Ovary (tissue), 9 donors: Measurements from ENCODE around the gene DPM1. TPM values are rescaled to one million over a fixed set of nuclear protein-coding genes. Genes with fewer than 3 reads are reported as not detected.

Source experiments
- DNase-seq, 5 donors: peaks; one replicate each; pipeline ENCODE4 v3.0.0-alpha.2; 2019 to 2020
- H3K27ac ChIP-seq, 2 donors: fragments of 200-600 bp; one replicate each; pipeline versions ENCODE4 v1.5.1 to v1.8.0; 2019 to 2022
- H3K27me3 ChIP-seq: fragments of 200-600 bp; one replicate; pipeline ENCODE4 v1.8.0; 2022
- H3K36me3 ChIP-seq: fragments of 200-600 bp; sonication (generic); one replicate; pipeline ENCODE4 v1.5.1; 2019
- H3K4me1 ChIP-seq: one replicate; pipeline ENCODE4 v1.8.1; 2013; ENCODE audit warnings: mild to moderate bottlenecking, moderate library complexity; ENCODE audit not compliant: insufficient read depth
- H3K4me3 ChIP-seq: fragments of 200-600 bp; sonication (generic); one replicate; pipeline ENCODE4 v1.5.1; 2017
- H3K9me3 ChIP-seq, 2 donors: fragments of 200-600 bp in 1 of 2; sonication (generic) in 1 of 2; one replicate each; pipeline versions ENCODE4 v1.5.1 to v1.8.1; 2013 to 2019; ENCODE audit warnings: mild to moderate bottlenecking in 1 of 2, moderate library complexity in 1 of 2
- EP300 ChIP-seq: sonication (generic); formaldehyde crosslinking; IDR thresholded peaks from one replicate; pipeline ENCODE4 v1.6.1; 2017; ENCODE audit warnings: antibody characterized with exemption
- POLR2A ChIP-seq: fragments of 450-650 bp; IDR thresholded peaks from one replicate; pipeline ENCODE4 v1.6.1; 2017; ENCODE audit warnings: antibody characterized with exemption, mild to moderate bottlenecking, moderate library complexity
- WGBS, 3 donors: extraction: QIAGEN DNeasy Blood & Tissue Kit in 1 of 3; methylation state at CpG; one replicate each; pipeline versions ENCODE4 v1.1.5 to v1.1.7; 2013 to 2017; 5-methylcytosine and 5-hydroxymethylcytosine counted together
- intact Hi-C, 4 donors: fragments of 100-400 bp; cut with DNase I; formaldehyde crosslinking; loops; one replicate each; pipeline versions ENCODE4 v1.11.0 to v1.15.1; 2022 to 2023
- polyA plus RNA-seq, 2 donors: library from polyadenylated mRNA; stranded (reverse); fragments of 200-250 nt in 1 of 2; fragments of 350-450 nt in 1 of 2; fragmentation: Illumina TruSeq in 1 of 2; extraction: RNeasy Lipid Tissue Mini Kit (QIAGEN cat#74804) in 1 of 2; gene quantifications; one replicate each; pipeline ENCODE4 v1.2.3, GENCODE V29; 2013 to 2014
- total RNA-seq, 7 donors: library from RNA; depleted of rRNA in 2 of 7; stranded (reverse); fragments of >200 nt in 2 of 7; fragmentation: NEBNext Ultra II Directional in 3 of 7; extraction: Animal tissue kit (Norgen Biotek cat#: 25700) in 3 of 7; gene quantifications; one replicate each; pipeline versions ENCODE4 v1.1.0 to v1.2.4, GENCODE V29; 2016 to 2023
- TF ChIP-seq, protein P1 (sequence below), 3 donors: fragments of 450-650 bp in 2 of 3; fragments of 200-600 bp in 1 of 3; IDR thresholded peaks; one replicate each; pipeline versions ENCODE4 v1.5.1 to v1.8.0; 2016 to 2022; ENCODE audit warnings: antibody characterized with exemption in 3 of 3, mild to moderate bottlenecking in 1 of 3
- donor health status: DM: no; HTN: no; CAD: no; lungs with moderate emphysema.
- donor health status: DM: no; HTN: no; CAD: no.
- donor health status: Bipolar disorder and iron deficiency.
- donor health status: DM: yes; HTN: yes; CAD: no.
- donor health status: DM: no; HTN: no; CAD: no.
- donor health status: DM: yes; HTN: yes; CAD: no.

Gene DPM1
- total and polyA plus RNA-seq, 9 donors: 31.1 to 53.8 (median 38.1) TPM

DNA sequence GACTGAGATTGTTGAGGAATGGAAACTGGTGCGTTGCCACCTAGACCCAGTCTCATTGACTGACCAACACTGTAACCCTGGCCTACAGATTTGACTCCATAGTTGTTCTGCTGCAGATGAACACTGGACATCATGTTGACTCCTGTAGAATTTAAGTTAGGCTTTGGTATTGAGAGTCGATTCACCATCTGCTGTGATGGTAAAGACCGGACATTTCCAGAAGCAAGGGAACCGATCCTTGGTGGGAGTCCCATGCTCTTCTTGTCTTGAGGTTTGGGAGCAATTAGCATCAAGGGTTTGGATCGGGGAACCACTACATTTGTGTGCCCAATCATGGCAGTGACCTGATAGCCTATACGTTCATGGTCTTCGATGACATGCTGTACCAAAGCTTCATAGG is 64.7 kb downstream of the DPM1 start:
- no peaks in the 10 kb centered on the region for H3K27me3 ChIP-seq
- no peak for DNase-seq
- no peak overlapping the region for H3K4me3 ChIP-seq
- no peak for TF ChIP-seq POLR2A
- TF ChIP-seq, protein P1, sequence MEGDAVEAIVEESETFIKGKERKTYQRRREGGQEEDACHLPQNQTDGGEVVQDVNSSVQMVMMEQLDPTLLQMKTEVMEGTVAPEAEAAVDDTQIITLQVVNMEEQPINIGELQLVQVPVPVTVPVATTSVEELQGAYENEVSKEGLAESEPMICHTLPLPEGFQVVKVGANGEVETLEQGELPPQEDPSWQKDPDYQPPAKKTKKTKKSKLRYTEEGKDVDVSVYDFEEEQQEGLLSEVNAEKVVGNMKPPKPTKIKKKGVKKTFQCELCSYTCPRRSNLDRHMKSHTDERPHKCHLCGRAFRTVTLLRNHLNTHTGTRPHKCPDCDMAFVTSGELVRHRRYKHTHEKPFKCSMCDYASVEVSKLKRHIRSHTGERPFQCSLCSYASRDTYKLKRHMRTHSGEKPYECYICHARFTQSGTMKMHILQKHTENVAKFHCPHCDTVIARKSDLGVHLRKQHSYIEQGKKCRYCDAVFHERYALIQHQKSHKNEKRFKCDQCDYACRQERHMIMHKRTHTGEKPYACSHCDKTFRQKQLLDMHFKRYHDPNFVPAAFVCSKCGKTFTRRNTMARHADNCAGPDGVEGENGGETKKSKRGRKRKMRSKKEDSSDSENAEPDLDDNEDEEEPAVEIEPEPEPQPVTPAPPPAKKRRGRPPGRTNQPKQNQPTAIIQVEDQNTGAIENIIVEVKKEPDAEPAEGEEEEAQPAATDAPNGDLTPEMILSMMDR (IDR thresholded peaks at IDR 0.05): no peak
- TF ChIP-seq EP300: no peak
- 95 to 98% (median 96%) methylated on average over 7 of the region's 7 CpGs for WGBS, 3 donors
- H3K36me3 ChIP-seq: no peaks in the 10 kb centered on the region
- intact Hi-C loops: no loop called here
- H3K4me1 ChIP-seq: no peaks in the 10 kb centered on the region
- no peaks in the 10 kb centered on the region for H3K9me3 ChIP-seq
- no peak overlapping the region for H3K27ac ChIP-seq

DNA sequence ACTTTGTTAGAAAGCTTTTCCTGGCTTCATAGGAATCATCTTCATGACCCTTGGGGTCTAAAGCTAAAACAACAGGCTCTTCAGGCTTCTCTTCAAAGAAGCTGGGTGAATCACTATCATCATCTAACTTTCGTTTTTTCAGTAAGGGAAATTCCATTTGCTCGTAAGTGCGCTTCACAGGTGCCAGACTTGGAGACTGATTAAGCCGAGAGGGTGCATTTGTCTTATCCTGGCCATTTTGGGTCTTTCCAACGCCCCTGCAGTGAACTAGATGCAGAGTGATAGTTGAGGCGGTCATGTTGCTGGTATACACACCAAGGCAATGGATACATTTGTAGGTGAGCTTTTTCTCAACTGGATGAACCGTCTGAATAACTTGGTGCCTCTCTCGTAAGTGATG is 65.9 kb downstream of the DPM1 start:
- Histone ChIP-seq H3K9me3 (no peaks in the 10 kb centered on the region), H3K27me3 (no peaks in the 10 kb centered on the region), H3K4me3 (no peak overlapping the region), H3K27ac (no peak overlapping the region), H3K4me1 (no peaks in the 10 kb centered on the region), H3K36me3 (no peaks in the 10 kb centered on the region)
- no peak for TF ChIP-seq POLR2A
- TF ChIP-seq EP300: no peak
- TF ChIP-seq, protein P1 (IDR thresholded peaks at IDR 0.05): no peak
- intact Hi-C loops: no loop called here
- no peak for DNase-seq
- WGBS, 3 donors: 89 to 95% (median 95%) methylated on average over 8 of the region's 8 CpGs

DNA sequence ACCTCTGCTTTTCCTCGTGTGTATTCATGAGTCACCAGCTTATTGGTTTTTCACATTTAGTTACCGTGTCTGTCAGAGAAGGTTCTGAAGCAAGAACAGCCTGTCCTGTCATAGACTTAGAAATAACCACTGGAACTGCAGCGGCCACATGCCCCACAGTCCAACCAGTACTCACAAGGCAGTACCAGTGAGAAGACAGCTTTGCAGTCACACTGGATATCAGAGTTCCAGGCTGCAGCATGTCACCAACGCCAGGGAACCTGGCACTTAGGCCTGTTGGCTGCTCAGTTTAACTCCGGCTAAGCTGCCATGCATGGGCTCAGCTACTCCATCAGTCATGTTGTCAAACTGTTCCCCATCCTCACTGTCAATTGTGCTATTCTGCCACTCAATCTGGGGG is 67.2 kb downstream of the DPM1 start:
- no peaks in the 10 kb centered on the region for H3K27me3 ChIP-seq
- 80 to 84% (median 84%) methylated on average over 5 of the region's 5 CpGs for WGBS, 3 donors
- no peaks in the 10 kb centered on the region for H3K36me3 ChIP-seq
- H3K9me3 ChIP-seq: no peaks in the 10 kb centered on the region
- H3K4me1 ChIP-seq: no peaks in the 10 kb centered on the region
- TF ChIP-seq EP300 (no peak), POLR2A (no peak)
- TF ChIP-seq, protein P1 (IDR thresholded peaks at IDR 0.05): no peak
- H3K4me3 ChIP-seq: no peak overlapping the region
- intact Hi-C loops: no loop called here
- DNase-seq: no peak
- no peak overlapping the region for H3K27ac ChIP-seq

DNA sequence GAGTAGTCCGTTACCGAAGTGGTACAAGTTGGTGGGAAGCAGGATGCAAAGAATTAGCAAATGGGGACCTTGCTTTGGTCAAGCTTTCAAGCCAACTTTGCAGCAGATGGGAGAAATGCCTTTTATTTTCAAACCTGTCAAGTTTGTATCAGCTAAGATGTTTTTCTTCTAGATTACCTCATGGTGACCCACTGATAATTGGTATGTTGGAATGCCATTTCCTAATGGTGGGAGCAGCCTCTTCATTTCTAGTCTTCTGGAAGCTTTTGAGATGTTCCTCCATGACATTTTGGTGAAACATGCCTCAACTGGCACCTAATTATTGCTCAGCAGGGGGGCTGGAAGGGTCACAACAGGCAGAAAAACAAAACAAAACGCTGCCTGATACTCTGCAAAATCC is 70.8 kb downstream of the DPM1 start:
- no peak for DNase-seq
- Histone ChIP-seq H3K36me3 (no peaks in the 10 kb centered on the region), H3K27ac (no peak overlapping the region), H3K4me3 (no peak overlapping the region), H3K4me1 (no peaks in the 10 kb centered on the region), H3K9me3 (no peaks in the 10 kb centered on the region), H3K27me3 (no peaks in the 10 kb centered on the region)
- intact Hi-C loops: no loop called here
- TF ChIP-seq POLR2A (no peak), EP300 (no peak)
- TF ChIP-seq, protein P1 (IDR thresholded peaks at IDR 0.05): no peak
- 77 to 90% (median 78%) methylated on average over 3 of the region's 3 CpGs for WGBS, 3 donors
